ENCODE measurements around the gene KIF18A. TPM values are rescaled to one million over a fixed set of nuclear protein-coding genes. Genes with fewer than 3 reads are reported as not detected.

KIF18A gene
- polyA plus RNA-seq, 1 donor from 2014 or later = 0.83 TPM

DNA sequence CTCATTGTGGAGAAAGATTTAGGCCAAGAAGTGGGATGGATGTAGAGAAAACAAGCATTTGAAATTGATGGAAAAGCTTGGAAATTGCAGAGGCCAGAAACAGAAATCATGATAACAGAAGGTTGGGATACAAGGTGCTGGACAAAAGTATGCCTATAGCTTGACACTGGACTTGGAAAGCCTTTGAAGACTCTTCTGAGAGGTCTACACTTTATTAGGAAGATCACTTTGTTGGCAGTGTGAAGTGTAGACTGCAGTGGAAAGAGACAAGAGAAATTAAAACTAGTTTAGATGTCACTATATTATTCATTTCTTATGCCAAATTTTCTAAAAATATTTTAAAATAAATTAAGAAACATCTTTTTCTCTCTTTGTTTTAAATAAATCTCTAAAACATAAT, 59.1 kb downstream of the KIF18A start:
- Histone ChIP-seq H2AFZ (ENCODE audit: low read depth, low read length) (no peak overlapping the region), H3K4me3 (ENCODE audit: low read length) (no peak overlapping the region)
- no peak for TF ChIP-seq RAD21 (conservative IDR thresholded peaks at IDR 0.05)
- no peak for TF ChIP-seq POLR2AphosphoS5 (IDR thresholded peaks at IDR 0.05)
- TF ChIP-seq SMC3 (conservative IDR thresholded peaks at IDR 0.05; ENCODE audit: poor library complexity) = no peak

DNA sequence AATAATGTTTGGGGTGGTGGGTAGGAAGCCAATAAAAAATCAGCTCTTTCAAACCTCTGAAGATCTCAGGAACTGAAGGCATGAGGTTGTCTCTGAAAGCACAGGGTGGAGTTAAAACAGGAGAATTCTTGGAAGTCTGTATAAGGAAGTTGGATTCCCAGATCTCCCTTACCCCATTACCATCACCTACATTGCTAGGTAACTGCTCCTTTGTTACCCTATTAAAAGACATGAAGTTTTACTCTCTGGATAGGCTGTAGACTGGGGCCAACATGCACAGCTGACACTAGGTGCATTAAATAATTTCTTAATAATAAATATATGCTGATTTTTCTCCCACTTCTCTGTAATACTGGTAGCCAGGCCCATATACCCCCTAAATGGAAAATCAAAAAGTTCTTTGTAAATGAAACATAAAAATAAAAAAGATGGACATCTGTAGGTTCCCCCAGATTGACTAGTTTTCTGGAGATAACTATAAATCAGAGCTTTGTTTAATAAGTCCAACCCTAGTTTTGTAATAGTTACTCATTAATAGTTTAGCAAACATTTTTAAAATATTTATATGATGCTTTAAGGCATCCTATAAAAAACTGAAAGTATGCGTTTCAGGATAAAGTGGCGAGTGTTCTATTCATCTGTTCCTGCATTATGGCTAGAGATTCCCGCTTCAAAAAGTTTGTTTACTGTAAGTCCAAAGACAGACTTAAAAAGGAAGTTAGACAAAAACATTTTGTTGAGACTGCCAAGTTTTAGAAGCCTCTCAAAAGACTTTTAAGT, 63.8 kb downstream of the KIF18A start:
- no peaks in the 10 kb centered on the region for H3K27me3 ChIP-seq (ENCODE audit: insufficient read depth, low read depth, low read length)
- H3K4me2 ChIP-seq (ENCODE audit: low read length) = no peak overlapping the region
- H3K4me3 ChIP-seq (ENCODE audit: low read length) = no peak overlapping the region
- H3K9ac ChIP-seq (ENCODE audit: low read length) = no peak overlapping the region
- H3K79me2 ChIP-seq (replicated peaks; ENCODE audit: insufficient read depth, low read length) = no peaks in the 10 kb centered on the region
- no peaks in the 10 kb centered on the region for H3K36me3 ChIP-seq (ENCODE audit: insufficient read depth, low read length)
- no peaks in the 10 kb centered on the region for H3K9me3 ChIP-seq (ENCODE audit: low read length)
- H3K9me2 ChIP-seq (ENCODE audit: insufficient read depth, low read length) = no peaks in the 10 kb centered on the region
- H3F3A ChIP-seq (ENCODE audit: insufficient read depth, low read length, poor library complexity, severe bottlenecking) = no peaks in the 10 kb centered on the region
- H2AFZ ChIP-seq (ENCODE audit: low read depth, low read length) = no peak overlapping the region
- H3K27ac ChIP-seq (ENCODE audit: low read length) = no peak overlapping the region
- TF ChIP-seq MXI1 (conservative IDR thresholded peaks at IDR 0.05; ENCODE audit: poor library complexity, severe bottlenecking) = no peak
- TF ChIP-seq, protein P1, sequence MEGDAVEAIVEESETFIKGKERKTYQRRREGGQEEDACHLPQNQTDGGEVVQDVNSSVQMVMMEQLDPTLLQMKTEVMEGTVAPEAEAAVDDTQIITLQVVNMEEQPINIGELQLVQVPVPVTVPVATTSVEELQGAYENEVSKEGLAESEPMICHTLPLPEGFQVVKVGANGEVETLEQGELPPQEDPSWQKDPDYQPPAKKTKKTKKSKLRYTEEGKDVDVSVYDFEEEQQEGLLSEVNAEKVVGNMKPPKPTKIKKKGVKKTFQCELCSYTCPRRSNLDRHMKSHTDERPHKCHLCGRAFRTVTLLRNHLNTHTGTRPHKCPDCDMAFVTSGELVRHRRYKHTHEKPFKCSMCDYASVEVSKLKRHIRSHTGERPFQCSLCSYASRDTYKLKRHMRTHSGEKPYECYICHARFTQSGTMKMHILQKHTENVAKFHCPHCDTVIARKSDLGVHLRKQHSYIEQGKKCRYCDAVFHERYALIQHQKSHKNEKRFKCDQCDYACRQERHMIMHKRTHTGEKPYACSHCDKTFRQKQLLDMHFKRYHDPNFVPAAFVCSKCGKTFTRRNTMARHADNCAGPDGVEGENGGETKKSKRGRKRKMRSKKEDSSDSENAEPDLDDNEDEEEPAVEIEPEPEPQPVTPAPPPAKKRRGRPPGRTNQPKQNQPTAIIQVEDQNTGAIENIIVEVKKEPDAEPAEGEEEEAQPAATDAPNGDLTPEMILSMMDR (IDR thresholded peaks at IDR 0.05; ENCODE audit: poor library complexity, severe bottlenecking) = no peak
- TF ChIP-seq EP300 (conservative IDR thresholded peaks at IDR 0.05; ENCODE audit: poor library complexity, severe bottlenecking) = no peak
- no peak for TF ChIP-seq TAF1 (IDR thresholded peaks at IDR 0.05; ENCODE audit: low read depth)
- TF ChIP-seq POLR2AphosphoS5 (IDR thresholded peaks at IDR 0.05) = no peak
- TF ChIP-seq RAD21 (conservative IDR thresholded peaks at IDR 0.05) = no peak
- no peak for TF ChIP-seq SMC3 (conservative IDR thresholded peaks at IDR 0.05; ENCODE audit: poor library complexity)
- TF ChIP-seq, protein P2, sequence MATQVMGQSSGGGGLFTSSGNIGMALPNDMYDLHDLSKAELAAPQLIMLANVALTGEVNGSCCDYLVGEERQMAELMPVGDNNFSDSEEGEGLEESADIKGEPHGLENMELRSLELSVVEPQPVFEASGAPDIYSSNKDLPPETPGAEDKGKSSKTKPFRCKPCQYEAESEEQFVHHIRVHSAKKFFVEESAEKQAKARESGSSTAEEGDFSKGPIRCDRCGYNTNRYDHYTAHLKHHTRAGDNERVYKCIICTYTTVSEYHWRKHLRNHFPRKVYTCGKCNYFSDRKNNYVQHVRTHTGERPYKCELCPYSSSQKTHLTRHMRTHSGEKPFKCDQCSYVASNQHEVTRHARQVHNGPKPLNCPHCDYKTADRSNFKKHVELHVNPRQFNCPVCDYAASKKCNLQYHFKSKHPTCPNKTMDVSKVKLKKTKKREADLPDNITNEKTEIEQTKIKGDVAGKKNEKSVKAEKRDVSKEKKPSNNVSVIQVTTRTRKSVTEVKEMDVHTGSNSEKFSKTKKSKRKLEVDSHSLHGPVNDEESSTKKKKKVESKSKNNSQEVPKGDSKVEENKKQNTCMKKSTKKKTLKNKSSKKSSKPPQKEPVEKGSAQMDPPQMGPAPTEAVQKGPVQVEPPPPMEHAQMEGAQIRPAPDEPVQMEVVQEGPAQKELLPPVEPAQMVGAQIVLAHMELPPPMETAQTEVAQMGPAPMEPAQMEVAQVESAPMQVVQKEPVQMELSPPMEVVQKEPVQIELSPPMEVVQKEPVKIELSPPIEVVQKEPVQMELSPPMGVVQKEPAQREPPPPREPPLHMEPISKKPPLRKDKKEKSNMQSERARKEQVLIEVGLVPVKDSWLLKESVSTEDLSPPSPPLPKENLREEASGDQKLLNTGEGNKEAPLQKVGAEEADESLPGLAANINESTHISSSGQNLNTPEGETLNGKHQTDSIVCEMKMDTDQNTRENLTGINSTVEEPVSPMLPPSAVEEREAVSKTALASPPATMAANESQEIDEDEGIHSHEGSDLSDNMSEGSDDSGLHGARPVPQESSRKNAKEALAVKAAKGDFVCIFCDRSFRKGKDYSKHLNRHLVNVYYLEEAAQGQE (IDR thresholded peaks at IDR 0.05; ENCODE audit: borderline replicate concordance) = no peak
- TF ChIP-seq EZH2 (IDR thresholded peaks at IDR 0.05; ENCODE audit: borderline replicate concordance, insufficient read depth, low read length, poor library complexity, severe bottlenecking) = no peak
- no peaks in the 10 kb centered on the region for H4K20me1 ChIP-seq (ENCODE audit: insufficient read depth)

More for the DNA sequence above, 59.1 kb downstream of the KIF18A start:
- no peaks in the 10 kb centered on the region for H4K20me1 ChIP-seq (ENCODE audit: insufficient read depth)
- no peaks in the 10 kb centered on the region for H3K9me3 ChIP-seq (ENCODE audit: low read length)
- no peaks in the 10 kb centered on the region for H3K36me3 ChIP-seq (ENCODE audit: insufficient read depth, low read length)
- no peak overlapping the region for H3K9ac ChIP-seq (ENCODE audit: low read length)
- no peaks in the 10 kb centered on the region for H3K27me3 ChIP-seq (ENCODE audit: insufficient read depth, low read depth, low read length)
- H3K9me2 ChIP-seq (ENCODE audit: insufficient read depth, low read length) = no peaks in the 10 kb centered on the region
- no peak overlapping the region for H3K27ac ChIP-seq (ENCODE audit: low read length)
- H3K79me2 ChIP-seq (replicated peaks; ENCODE audit: insufficient read depth, low read length) = no peaks in the 10 kb centered on the region
- no peaks in the 10 kb centered on the region for H3F3A ChIP-seq (ENCODE audit: insufficient read depth, low read length, poor library complexity, severe bottlenecking)
- H3K4me2 ChIP-seq (ENCODE audit: low read length) = no peak overlapping the region
